HCT116 (cell line): ENCODE results near the gene SLC16A11. TPM values are rescaled to one million over a fixed set of nuclear protein-coding genes. Genes with fewer than 3 reads are reported as not detected.

Experiments
- ATAC-seq: fragments of 200-7000 bp; cut with Tn5 transposase; 2 replicates; pipeline ENCODE4 v1.9.1; 2020; ENCODE audit warnings: mild to moderate bottlenecking, moderate library complexity
- BruUV-seq: library from RNA; stranded (reverse); fragments of 400-500 nt; replicated peaks from 2 replicates; lab custom pipeline; 2021; lab: Mats Ljungman, UMichigan
- CTCF ChIA-PET: fragments of 300-600 bp; sonication (Branson Sonifier 250); formaldehyde crosslinking; loops from one replicate; lab custom pipeline; 2021; ENCODE audit warnings: antibody characterized with exemption; lab: Charles Lee
- POLR2A ChIA-PET: fragments of 300-600, 350-600 bp; sonication (Branson Sonifier 250); formaldehyde crosslinking; loops from one replicate; lab custom pipeline; 2021; ENCODE audit warnings: antibody characterized with exemption; lab: Charles Lee
- RAD21 ChIA-PET, 2 experiments: fragments of 300-600 bp; sonication (Branson Sonifier 250); formaldehyde crosslinking; loops; one replicate each; lab custom pipeline; 2023; ENCODE audit warnings: low total read pairs in 2 of 2; ENCODE audit not compliant: uncharacterized antibody in 2 of 2, unreplicated experiment in 2 of 2, low non-redundant PET in 1 of 2; lab: Charles Lee
- DNase-seq: peaks from one replicate; pipeline ENCODE4 v3.0.0-alpha.2; 2010; ENCODE audit warnings: low read depth, low spot score
- H2AFZ ChIP-seq: fragments of 200-600 bp; shearing (Covaris generic), sonication (generic); 2 replicates; pipeline ENCODE4 v1.6.1; 2017; ENCODE audit warnings: low read depth, mixed run types, mixed read lengths, antibody characterized with exemption, low read length; ENCODE audit not compliant: poor library complexity, severe bottlenecking
- H3K27ac ChIP-seq: 2 replicates; pipeline ENCODE4 v1.5.1; 2012; ENCODE audit warnings: low read depth, low read length
- H3K27me3 ChIP-seq: fragments of 200-600 bp; sonication (generic); 2 replicates; pipeline ENCODE4 v1.6.1; 2016; ENCODE audit warnings: mixed run types, low read length, mixed read lengths; ENCODE audit not compliant: insufficient read depth
- H3K36me3 ChIP-seq, 2 experiments: fragments of 200-500 bp in 1 of 2; fragments of 200-600 bp in 1 of 2; sonication (Bioruptor generic) in 1 of 2; sonication (generic) in 1 of 2; 2 replicates each; pipeline versions ENCODE4 v1.5.1 to v1.6.1; 2014 to 2016; ENCODE audit warnings: low read length in 2 of 2, inconsistent platforms in 1 of 2, mixed read lengths in 1 of 2, mixed run types in 1 of 2; ENCODE audit not compliant: insufficient read depth in 2 of 2, control insufficient read depth in 1 of 2
- H3K4me1 ChIP-seq, 2 experiments: fragments of 200-600 bp in 1 of 2; sonication (generic) in 1 of 2; 2 replicates each; pipeline versions ENCODE4 v1.5.1 to v1.6.1; 2012 to 2017; ENCODE audit warnings: low read length in 2 of 2, inconsistent platforms in 1 of 2, mild to moderate bottlenecking in 1 of 2, mixed read lengths in 1 of 2, mixed run types in 1 of 2, moderate library complexity in 1 of 2; ENCODE audit not compliant: insufficient read depth in 2 of 2, control insufficient read depth in 1 of 2
- H3K4me2 ChIP-seq: fragments of 200-600 bp; sonication (generic); 2 replicates; pipeline ENCODE4 v1.6.1; 2017; ENCODE audit warnings: mixed run types, low read length, mixed read lengths
- H3K4me3 ChIP-seq, 2 experiments: fragments of 200-600 bp in 1 of 2; sonication (generic) in 1 of 2; replicated peaks in 1 of 2; 2 replicates each; pipeline ENCODE4 v1.5.1; 2011 to 2016; ENCODE audit warnings: low read length in 2 of 2, control low read depth in 1 of 2, low read depth in 1 of 2, mild to moderate bottlenecking in 1 of 2, mixed read lengths in 1 of 2, mixed run types in 1 of 2
- H3K79me2 ChIP-seq: fragments of 200-600 bp; sonication (generic); 2 replicates; pipeline ENCODE4 v1.6.1; 2017; ENCODE audit warnings: mild to moderate bottlenecking, mixed run types, low read length, moderate library complexity, mixed read lengths; ENCODE audit not compliant: insufficient read depth
- H3K9ac ChIP-seq: fragments of 200-600 bp; sonication (generic); 2 replicates; pipeline ENCODE4 v1.6.1; 2016; ENCODE audit warnings: low read length, mixed read lengths
- H3K9me2 ChIP-seq: fragments of 200-600 bp; sonication (generic), shearing (Covaris generic); 2 replicates; pipeline ENCODE4 v1.6.1; 2017; ENCODE audit warnings: mixed run types, mild to moderate bottlenecking, moderate library complexity; ENCODE audit not compliant: insufficient read depth
- H3K9me3 ChIP-seq, 2 experiments: fragments of 200-500 bp in 1 of 2; fragments of 200-600 bp in 1 of 2; sonication (Bioruptor generic) in 1 of 2; sonication (generic) in 1 of 2; 2 replicates each; pipeline ENCODE4 v1.6.1; 2014 to 2017; ENCODE audit warnings: low read length in 2 of 2, mixed read lengths in 2 of 2, inconsistent platforms in 1 of 2, low read depth in 1 of 2, mild to moderate bottlenecking in 1 of 2, mixed run types in 1 of 2, moderate library complexity in 1 of 2; ENCODE audit not compliant: control insufficient read depth in 1 of 2, insufficient read depth in 1 of 2
- H4K20me1 ChIP-seq: fragments of 200-600 bp; sonication (generic), shearing (Covaris generic); 2 replicates; pipeline ENCODE4 v1.6.1; 2017; ENCODE audit warnings: mixed run types, mild to moderate bottlenecking, moderate library complexity; ENCODE audit not compliant: insufficient read depth
- CEBPB ChIP-seq: IDR thresholded peaks from 2 replicates; pipeline ENCODE4 v1.6.1; 2012; ENCODE audit warnings: low read depth
- EZH2 ChIP-seq: fragments of 200-600 bp; sonication (generic); IDR thresholded peaks from 2 replicates; pipeline ENCODE4 v1.6.1; 2017; ENCODE audit warnings: antibody characterized with exemption, mixed run types
- FOSL1 ChIP-seq: IDR thresholded peaks from 2 replicates; pipeline ENCODE4 v1.6.1; 2012; ENCODE audit warnings: low read depth
- JUND ChIP-seq: IDR thresholded peaks from 2 replicates; pipeline ENCODE4 v1.6.1; 2012
- POLR2A ChIP-seq: IDR thresholded peaks from 2 replicates; pipeline ENCODE4 v1.7.0; 2011; ENCODE audit warnings: borderline replicate concordance; ENCODE audit not compliant: insufficient read depth, insufficient read length; ENCODE audit errors: extremely low read depth
- SP1 ChIP-seq: IDR thresholded peaks from 2 replicates; pipeline ENCODE4 v1.6.1; 2012; ENCODE audit warnings: low read depth
- SRF ChIP-seq: IDR thresholded peaks from 2 replicates; pipeline ENCODE4 v1.6.1; 2012; ENCODE audit warnings: low read depth
- TCF7L2 ChIP-seq: IDR thresholded peaks from 2 replicates; pipeline ENCODE4 v1.7.0; 2011; ENCODE audit warnings: borderline replicate concordance, inconsistent platforms; ENCODE audit not compliant: insufficient read depth, insufficient read length; ENCODE audit errors: extremely low read depth
- ZFX ChIP-seq: fragments of 450-650 bp; IDR thresholded peaks from 2 replicates; pipeline ENCODE4 v1.6.1; 2017
- ZNF274 ChIP-seq: fragments of 200-500 bp; sonication (Bioruptor generic); IDR thresholded peaks from 2 replicates; pipeline ENCODE4 v1.6.1; 2014; ENCODE audit warnings: mild to moderate bottlenecking, low read depth, low read length, inconsistent platforms
- intact Hi-C: fragments of 100-400 bp; cut with micrococcal nuclease; formaldehyde crosslinking; loops from 2 replicates; pipeline ENCODE4 v1.10.0; 2022
- total RNA-seq: library from RNA; stranded (reverse); gene quantifications from one replicate; pipeline ENCODE4 v1.2.1, GENCODE V29; 2021; ENCODE audit not compliant: unreplicated experiment
- TF ChIP-seq, protein P1 (sequence below): IDR thresholded peaks from 2 replicates; pipeline ENCODE4 v1.6.1; 2012
- TF ChIP-seq, protein P2 (sequence below): IDR thresholded peaks from 2 replicates; pipeline ENCODE4 v1.6.1; 2012; ENCODE audit warnings: low read depth
- TF ChIP-seq, protein P3 (sequence below), 3 experiments: fragments of 200-600 bp in 1 of 3; sonication (generic) in 1 of 3; IDR thresholded peaks in 2 of 3; conservative IDR thresholded peaks in 1 of 3; 2 replicates each; pipeline ENCODE4 v1.5.1; 2012 to 2017; ENCODE audit warnings: low read depth in 2 of 3, low read length in 2 of 3, antibody characterized with exemption in 1 of 3, borderline replicate concordance in 1 of 3, control low read depth in 1 of 3, mild to moderate bottlenecking in 1 of 3, mixed read lengths in 1 of 3, mixed run types in 1 of 3, moderate library complexity in 1 of 3; ENCODE audit not compliant: insufficient read depth in 1 of 3

Gene SLC16A11
- total RNA-seq, 1 experiment from 2014 or later = not detected

DNA sequence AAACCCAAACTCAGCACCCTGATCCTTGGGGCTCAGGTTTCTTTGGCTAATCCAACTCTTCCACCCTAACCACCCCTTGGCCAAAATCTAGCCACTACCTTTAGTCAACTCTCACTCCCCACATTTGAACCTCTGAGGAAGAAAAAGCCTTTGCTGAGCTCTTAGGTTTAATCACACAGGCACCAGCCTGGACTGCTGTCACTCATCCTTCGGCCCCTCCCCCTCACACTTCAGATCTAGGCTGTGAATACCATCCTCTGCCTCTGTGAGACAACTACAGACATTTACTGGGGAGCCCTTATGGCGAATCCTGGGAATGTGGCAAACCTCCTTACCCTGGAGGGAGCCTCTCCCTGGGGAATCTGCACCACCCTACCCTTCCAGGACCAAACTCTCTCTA, 36.7 kb downstream of the SLC16A11 start:
- peak; percentile 31; the same call in 1 of the 2 replicates for ATAC-seq
- BruUV-seq = no TSS peak
- TF ChIP-seq ZFX (no peak), ZNF274 (no peak), EZH2 (no peak), POLR2A (no peak), SRF (no peak), TCF7L2 (no peak), CEBPB (no peak)
- TF ChIP-seq, protein P1, sequence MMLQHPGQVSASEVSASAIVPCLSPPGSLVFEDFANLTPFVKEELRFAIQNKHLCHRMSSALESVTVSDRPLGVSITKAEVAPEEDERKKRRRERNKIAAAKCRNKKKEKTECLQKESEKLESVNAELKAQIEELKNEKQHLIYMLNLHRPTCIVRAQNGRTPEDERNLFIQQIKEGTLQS = no peak
- RAD21 ChIA-PET = no interaction called here
- POLR2A ChIA-PET = no interaction called here
- Histone ChIP-seq H3K79me2 (peaks cover 35% of the 10 kb centered on the region), H3K4me3 (no peak overlapping the region), H3K27ac (no peak overlapping the region), H3K9me3 (no peaks in the 10 kb centered on the region), H3K9ac (no peak overlapping the region), H3K9me2 (no peaks in the 10 kb centered on the region), H3K27me3 (no peaks in the 10 kb centered on the region), H2AFZ (no peak overlapping the region), H3K36me3 (peaks cover 0 to 3% of the 10 kb centered on the region in 2 experiments; a peak in 1 of 4 replicates), H4K20me1 (peaks cover 4% of the 10 kb centered on the region; the same call in 1 of the 2 replicates), H3K4me2 (no peak overlapping the region), H3K4me1 (peaks cover 7 to 10% of the 10 kb centered on the region in 2 experiments; a peak in 2 of 4 replicates)
- intact Hi-C loops = no loop called here
- CTCF ChIA-PET = interaction anchor here (1.6 to 1.9 kb wide), 2 partner anchors 164 kb away, joined by 5 to 6 read pairs; no protein-coding TSS in a partner anchor
- no peak for DNase-seq

DNA sequence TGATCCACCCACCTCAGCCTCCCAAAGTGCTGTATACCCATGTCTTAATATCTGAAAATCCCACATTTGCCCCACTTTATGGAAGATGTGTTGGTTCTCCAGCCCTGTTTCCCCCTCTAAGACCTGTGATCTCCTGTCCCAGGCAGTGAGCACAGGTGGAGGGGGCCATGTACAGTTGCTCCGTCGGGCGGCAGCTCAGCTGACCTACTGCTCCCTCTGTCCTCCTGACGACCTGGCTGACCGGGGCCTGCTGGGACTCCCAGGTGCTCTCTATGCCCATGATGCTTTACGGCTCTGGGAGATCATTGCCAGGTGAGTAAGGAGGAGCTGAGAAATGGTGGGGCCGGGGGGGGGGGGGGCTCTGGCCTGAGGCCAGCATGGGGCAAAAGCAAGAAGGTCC, 38.2 kb downstream of the SLC16A11 start:
- ChIA-PET RAD21 (interaction anchor here (0.7 to 1.2 kb wide), 3 partner anchors 22 to 533 kb away, joined by 3 to 5 read pairs (median 4); no protein-coding TSS in a partner anchor), POLR2A (interaction anchor here (0.7 kb wide), 1 partner anchor 44 kb away, joined by 3 read pairs; no protein-coding TSS in a partner anchor), CTCF (interaction anchor here (1.0 to 2.4 kb wide), 3 partner anchors 162 to 570 kb away, joined by 3 to 9 read pairs (median 5); no protein-coding TSS in a partner anchor)
- intact Hi-C loops = loop anchor here (2.0 kb wide), 1 partner anchor 163 kb away; no protein-coding TSS in a partner anchor
- no peak for DNase-seq
- ATAC-seq = no peak
- Histone ChIP-seq H3K36me3 (peaks cover 0 to 9% of the 10 kb centered on the region in 2 experiments; a peak in 2 of 4 replicates), H3K4me2 (no peak overlapping the region), H3K27me3 (no peaks in the 10 kb centered on the region), H2AFZ (no peak overlapping the region), H3K27ac (no peak overlapping the region), H3K9ac (no peak overlapping the region), H3K9me3 (no peaks in the 10 kb centered on the region), H3K9me2 (no peaks in the 10 kb centered on the region), H3K79me2 (peaks cover 21% of the 10 kb centered on the region), H3K4me1 (peaks cover 0 to under 1% of the 10 kb centered on the region in 2 experiments; a peak in 1 of 4 replicates), H3K4me3 (no peak overlapping the region), H4K20me1 (peaks cover 4% of the 10 kb centered on the region; the same call in 1 of the 2 replicates)
- no TSS peak for BruUV-seq
- no peak for TF ChIP-seq POLR2A
- no peak for TF ChIP-seq ZFX
- no peak for TF ChIP-seq ZNF274
- TF ChIP-seq EZH2 = no peak
- no peak for TF ChIP-seq JUND
- TF ChIP-seq, protein P2, sequence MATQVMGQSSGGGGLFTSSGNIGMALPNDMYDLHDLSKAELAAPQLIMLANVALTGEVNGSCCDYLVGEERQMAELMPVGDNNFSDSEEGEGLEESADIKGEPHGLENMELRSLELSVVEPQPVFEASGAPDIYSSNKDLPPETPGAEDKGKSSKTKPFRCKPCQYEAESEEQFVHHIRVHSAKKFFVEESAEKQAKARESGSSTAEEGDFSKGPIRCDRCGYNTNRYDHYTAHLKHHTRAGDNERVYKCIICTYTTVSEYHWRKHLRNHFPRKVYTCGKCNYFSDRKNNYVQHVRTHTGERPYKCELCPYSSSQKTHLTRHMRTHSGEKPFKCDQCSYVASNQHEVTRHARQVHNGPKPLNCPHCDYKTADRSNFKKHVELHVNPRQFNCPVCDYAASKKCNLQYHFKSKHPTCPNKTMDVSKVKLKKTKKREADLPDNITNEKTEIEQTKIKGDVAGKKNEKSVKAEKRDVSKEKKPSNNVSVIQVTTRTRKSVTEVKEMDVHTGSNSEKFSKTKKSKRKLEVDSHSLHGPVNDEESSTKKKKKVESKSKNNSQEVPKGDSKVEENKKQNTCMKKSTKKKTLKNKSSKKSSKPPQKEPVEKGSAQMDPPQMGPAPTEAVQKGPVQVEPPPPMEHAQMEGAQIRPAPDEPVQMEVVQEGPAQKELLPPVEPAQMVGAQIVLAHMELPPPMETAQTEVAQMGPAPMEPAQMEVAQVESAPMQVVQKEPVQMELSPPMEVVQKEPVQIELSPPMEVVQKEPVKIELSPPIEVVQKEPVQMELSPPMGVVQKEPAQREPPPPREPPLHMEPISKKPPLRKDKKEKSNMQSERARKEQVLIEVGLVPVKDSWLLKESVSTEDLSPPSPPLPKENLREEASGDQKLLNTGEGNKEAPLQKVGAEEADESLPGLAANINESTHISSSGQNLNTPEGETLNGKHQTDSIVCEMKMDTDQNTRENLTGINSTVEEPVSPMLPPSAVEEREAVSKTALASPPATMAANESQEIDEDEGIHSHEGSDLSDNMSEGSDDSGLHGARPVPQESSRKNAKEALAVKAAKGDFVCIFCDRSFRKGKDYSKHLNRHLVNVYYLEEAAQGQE = no peak
- no peak for TF ChIP-seq TCF7L2
- TF ChIP-seq SP1 = no peak
- TF ChIP-seq, protein P1 = no peak
- TF ChIP-seq FOSL1 = no peak
- TF ChIP-seq, protein P3, sequence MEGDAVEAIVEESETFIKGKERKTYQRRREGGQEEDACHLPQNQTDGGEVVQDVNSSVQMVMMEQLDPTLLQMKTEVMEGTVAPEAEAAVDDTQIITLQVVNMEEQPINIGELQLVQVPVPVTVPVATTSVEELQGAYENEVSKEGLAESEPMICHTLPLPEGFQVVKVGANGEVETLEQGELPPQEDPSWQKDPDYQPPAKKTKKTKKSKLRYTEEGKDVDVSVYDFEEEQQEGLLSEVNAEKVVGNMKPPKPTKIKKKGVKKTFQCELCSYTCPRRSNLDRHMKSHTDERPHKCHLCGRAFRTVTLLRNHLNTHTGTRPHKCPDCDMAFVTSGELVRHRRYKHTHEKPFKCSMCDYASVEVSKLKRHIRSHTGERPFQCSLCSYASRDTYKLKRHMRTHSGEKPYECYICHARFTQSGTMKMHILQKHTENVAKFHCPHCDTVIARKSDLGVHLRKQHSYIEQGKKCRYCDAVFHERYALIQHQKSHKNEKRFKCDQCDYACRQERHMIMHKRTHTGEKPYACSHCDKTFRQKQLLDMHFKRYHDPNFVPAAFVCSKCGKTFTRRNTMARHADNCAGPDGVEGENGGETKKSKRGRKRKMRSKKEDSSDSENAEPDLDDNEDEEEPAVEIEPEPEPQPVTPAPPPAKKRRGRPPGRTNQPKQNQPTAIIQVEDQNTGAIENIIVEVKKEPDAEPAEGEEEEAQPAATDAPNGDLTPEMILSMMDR (IDR thresholded peaks at IDR 0.05 in 2 of 3, conservative IDR thresholded peaks at IDR 0.05 in 1 of 3; ENCODE audit: borderline replicate concordance in 1 of 3, insufficient read depth in 1 of 3, low read depth in 2 of 3, low read length in 2 of 3) = no peak
